CD4-positive, alpha-beta T cell treated with Interleukin-6 at 100 ng/mL for 8 hours (primary cell): ENCODE results near the gene ALCAM.
"Not testable (repeated sequence)": the region's sequence is repeated elsewhere in the genome, so short reads cannot be mapped to it uniquely, and the experiment has no call there.

ENCODE experiments used
- DNase-seq: peaks from one replicate; pipeline ENCODE4 v3.0.0-alpha.2; 2020; ENCODE audit warnings: mixed read lengths, low spot score

Gene ALCAM

GRCh38 chr3:105389759-105390158 is 23.1 kb downstream of the ALCAM start:
- DNase-seq, result not testable (repeated sequence)

GRCh38 chr3:105392598-105392997 is 25.9 kb downstream of the ALCAM start:
- not testable (repeated sequence) for DNase-seq

GRCh38 chr3:105394177-105394576 is 27.5 kb downstream of the ALCAM start:
- no peak for DNase-seq

- no peak for DNase-seq
These were observed 31.3 kb downstream of the ALCAM start for GRCh38 chr3:105397974-105398373.

- no peak for DNase-seq
These were observed 31.7 kb downstream of the ALCAM start for GRCh38 chr3:105398437-105398836.

- DNase-seq, result no peak
These were observed 32.4 kb downstream of the ALCAM start for GRCh38 chr3:105399062-105399461.

- no peak for DNase-seq
These were observed 32.9 kb downstream of the ALCAM start for GRCh38 chr3:105399611-105400010.

- no peak for DNase-seq
These were observed 34.5 kb downstream of the ALCAM start for GRCh38 chr3:105401254-105401653.

- DNase-seq, result no peak
These were observed 35.0 kb downstream of the ALCAM start for GRCh38 chr3:105401691-105402149.

GRCh38 chr3:105402287-105402801 is 35.6 kb downstream of the ALCAM start:
- DNase-seq, result no peak

GRCh38 chr3:105403034-105403433 is 36.3 kb downstream of the ALCAM start:
- not testable (repeated sequence) for DNase-seq

GRCh38 chr3:105406268-105406667 is 39.6 kb downstream of the ALCAM start:
- DNase-seq, result no peak

GRCh38 chr3:105409364-105409763 is 42.7 kb downstream of the ALCAM start:
- no peak for DNase-seq

GRCh38 chr3:105413343-105413887 is 46.7 kb downstream of the ALCAM start:
- DNase-seq, result no peak

GRCh38 chr3:105414841-105415240 is 48.1 kb downstream of the ALCAM start:
- no peak for DNase-seq

GRCh38 chr3:105415951-105416350 is 49.2 kb downstream of the ALCAM start:
- no peak for DNase-seq

GRCh38 chr3:105417525-105418289 is 51.0 kb downstream of the ALCAM start:
- no peak for DNase-seq

GRCh38 chr3:105422645-105423044 is 55.9 kb downstream of the ALCAM start:
- no peak for DNase-seq

- no peak for DNase-seq
These were observed 56.7 kb downstream of the ALCAM start for GRCh38 chr3:105423397-105423796.

- DNase-seq, result no peak
These were observed 57.9 kb downstream of the ALCAM start for GRCh38 chr3:105424412-105425152.

GRCh38 chr3:105425153-105425502 is 58.4 kb downstream of the ALCAM start:
- DNase-seq, result no peak

GRCh38 chr3:105427332-105427731 is 60.6 kb downstream of the ALCAM start:
- no peak for DNase-seq
